ENCODE measurements around the gene SECTM1. TPM values are rescaled to one million over a fixed set of nuclear protein-coding genes. Genes with fewer than 3 reads are reported as not detected.

The SECTM1 gene
- total and polyA plus RNA-seq, 3 experiments from 2014 or later, result 0.49 to 1.9 (median 1.1) TPM

GRCh38 chr17:82330322-82331239 lies 3.0 kb downstream of the SECTM1 start:
- H3K4me3 Mint-ChIP-seq, result peak overlapping the region in 1 of 7 donors; percentile 82

GRCh38 chr17:82329683-82330321 lies 3.8 kb downstream of the SECTM1 start:
- Mint-ChIP-seq H3K9me3 (no peaks in the 10 kb centered on the region), H3K27ac (no peak overlapping the region), H3K36me3 (no peaks in the 10 kb centered on the region), H3K4me1 (peaks cover 6 to 19% (median 11%) of the 10 kb centered on the region in 3 donors), H3K4me3 (no peak overlapping the region), H3K27me3 (peaks cover 5 to 6% of the 10 kb centered on the region in 2 donors)
- no peaks in the 10 kb centered on the region for H3K9me3 ChIP-seq (ENCODE audit: low read length)
- CTCF ChIA-PET, result interaction anchor here (1.7 kb wide), 1 partner anchor 30 kb away, joined by 5 read pairs; no protein-coding TSS in a partner anchor
- DNase-seq, result peak in 1 of 5 donors; percentile 47
- H3K36me3 ChIP-seq (ENCODE audit: insufficient read depth, low read length), result no peaks in the 10 kb centered on the region
- no peaks in the 10 kb centered on the region for H3K27me3 ChIP-seq (ENCODE audit: insufficient read depth, low read length, poor library complexity, severe bottlenecking)
- POLR2A ChIA-PET, result no interaction called here
- no peak overlapping the region for H3K27ac ChIP-seq (ENCODE audit: low read depth, low read length)
- no peak overlapping the region for H3K4me3 ChIP-seq (ENCODE audit: low read length)
- peaks cover 17% of the 10 kb centered on the region for H3K4me1 ChIP-seq (ENCODE audit: insufficient read depth, low read length)

More at GRCh38 chr17:82330322-82331239, 3.0 kb downstream of the SECTM1 start:
- no peaks in the 10 kb centered on the region for H3K9me3 ChIP-seq (ENCODE audit: low read length)
- ChIA-PET CTCF (interaction anchor here (1.7 kb wide), 1 partner anchor 31 kb away, joined by 5 read pairs; no protein-coding TSS in a partner anchor), POLR2A (no interaction called here)
- peaks cover 0 to 2% (median 0%) of the 10 kb centered on the region in 3 donors for H3K36me3 Mint-ChIP-seq
- H3K27me3 ChIP-seq (ENCODE audit: insufficient read depth, low read length, poor library complexity, severe bottlenecking), result no peaks in the 10 kb centered on the region
- H3K4me3 ChIP-seq (ENCODE audit: low read length), result no peak overlapping the region
- H3K9me3 Mint-ChIP-seq, result no peaks in the 10 kb centered on the region
- no peak overlapping the region for H3K27ac Mint-ChIP-seq
- H3K27me3 Mint-ChIP-seq, result peaks cover 8% of the 10 kb centered on the region in 2 donors
- DNase-seq, result no peak
- H3K36me3 ChIP-seq (ENCODE audit: insufficient read depth, low read length), result no peaks in the 10 kb centered on the region
- peaks cover 25% of the 10 kb centered on the region for H3K4me1 ChIP-seq (ENCODE audit: insufficient read depth, low read length)
- peaks cover 11 to 24% (median 18%) of the 10 kb centered on the region in 3 donors for H3K4me1 Mint-ChIP-seq
- H3K27ac ChIP-seq (ENCODE audit: low read depth, low read length), result no peak overlapping the region

GRCh38 chr17:82328994-82329507 lies 4.5 kb downstream of the SECTM1 start:
- H3K27me3 Mint-ChIP-seq, result peaks cover 5 to 6% of the 10 kb centered on the region in 2 donors
- Histone ChIP-seq H3K4me3 (ENCODE audit: low read length) (no peak overlapping the region), H3K9me3 (ENCODE audit: low read length) (no peaks in the 10 kb centered on the region), H3K27ac (ENCODE audit: low read depth, low read length) (no peak overlapping the region), H3K36me3 (ENCODE audit: insufficient read depth, low read length) (no peaks in the 10 kb centered on the region), H3K4me1 (ENCODE audit: insufficient read depth, low read length) (peaks cover 10% of the 10 kb centered on the region), H3K27me3 (ENCODE audit: insufficient read depth, low read length, poor library complexity, severe bottlenecking) (no peaks in the 10 kb centered on the region)
- no peaks in the 10 kb centered on the region for H3K36me3 Mint-ChIP-seq
- no peak for DNase-seq
- peaks cover 5 to 15% (median 5%) of the 10 kb centered on the region in 3 donors for H3K4me1 Mint-ChIP-seq
- POLR2A ChIA-PET, result no interaction called here
- no peaks in the 10 kb centered on the region for H3K9me3 Mint-ChIP-seq
- CTCF ChIA-PET, result no interaction called here
- H3K4me3 Mint-ChIP-seq, result no peak overlapping the region
- H3K27ac Mint-ChIP-seq, result no peak overlapping the region

- ChIA-PET CTCF (no interaction called here), POLR2A (no interaction called here)
- Histone ChIP-seq H3K27me3 (ENCODE audit: insufficient read depth, low read length, poor library complexity, severe bottlenecking) (no peaks in the 10 kb centered on the region), H3K36me3 (ENCODE audit: insufficient read depth, low read length) (no peaks in the 10 kb centered on the region), H3K27ac (ENCODE audit: low read depth, low read length) (no peak overlapping the region), H3K4me1 (ENCODE audit: insufficient read depth, low read length) (peaks cover 9% of the 10 kb centered on the region), H3K4me3 (ENCODE audit: low read length) (no peak overlapping the region), H3K9me3 (ENCODE audit: low read length) (no peaks in the 10 kb centered on the region)
- H3K27ac Mint-ChIP-seq, result peak overlapping the region in 1 of 8 donors; percentile 60
- no peaks in the 10 kb centered on the region for H3K36me3 Mint-ChIP-seq
- H3K27me3 Mint-ChIP-seq, result peaks cover 5 to 9% of the 10 kb centered on the region in 2 donors
- peak in 1 of 5 donors; percentile 43 for DNase-seq
- peaks cover 5 to 15% (median 5%) of the 10 kb centered on the region in 3 donors for H3K4me1 Mint-ChIP-seq
- H3K4me3 Mint-ChIP-seq, result no peak overlapping the region
- no peaks in the 10 kb centered on the region for H3K9me3 Mint-ChIP-seq
Observed at GRCh38 chr17:82328141-82328993, 5.2 kb downstream of the SECTM1 start.

- DNase-seq, result no peak
- ChIA-PET CTCF (no interaction called here), POLR2A (no interaction called here)
- Mint-ChIP-seq H3K4me1 (peaks cover 2 to 11% (median 2%) of the 10 kb centered on the region in 3 donors), H3K36me3 (no peaks in the 10 kb centered on the region), H3K27me3 (peaks cover 1 to 6% of the 10 kb centered on the region in 2 donors), H3K27ac (no peak overlapping the region), H3K4me3 (no peak overlapping the region), H3K9me3 (no peaks in the 10 kb centered on the region)
- Histone ChIP-seq H3K4me3 (ENCODE audit: low read length) (no peak overlapping the region), H3K27me3 (ENCODE audit: insufficient read depth, low read length, poor library complexity, severe bottlenecking) (no peaks in the 10 kb centered on the region), H3K27ac (ENCODE audit: low read depth, low read length) (no peak overlapping the region), H3K36me3 (ENCODE audit: insufficient read depth, low read length) (no peaks in the 10 kb centered on the region), H3K4me1 (ENCODE audit: insufficient read depth, low read length) (peaks cover 6% of the 10 kb centered on the region), H3K9me3 (ENCODE audit: low read length) (no peaks in the 10 kb centered on the region)
Observed at GRCh38 chr17:82327757-82328140, 5.8 kb downstream of the SECTM1 start.

GRCh38 chr17:82327289-82327688 lies 6.3 kb downstream of the SECTM1 start:
- peaks cover 0 to 4% of the 10 kb centered on the region in 2 donors for H3K27me3 Mint-ChIP-seq
- Histone ChIP-seq H3K27me3 (ENCODE audit: insufficient read depth, low read length, poor library complexity, severe bottlenecking) (no peaks in the 10 kb centered on the region), H3K27ac (ENCODE audit: low read depth, low read length) (no peak overlapping the region), H3K36me3 (ENCODE audit: insufficient read depth, low read length) (no peaks in the 10 kb centered on the region), H3K9me3 (ENCODE audit: low read length) (no peaks in the 10 kb centered on the region), H3K4me3 (ENCODE audit: low read length) (no peak overlapping the region), H3K4me1 (ENCODE audit: insufficient read depth, low read length) (peaks cover 1% of the 10 kb centered on the region)
- H3K27ac Mint-ChIP-seq, result no peak overlapping the region
- H3K4me1 Mint-ChIP-seq, result peaks cover 0 to 7% (median 1%) of the 10 kb centered on the region in 3 donors
- H3K9me3 Mint-ChIP-seq, result no peaks in the 10 kb centered on the region
- no peaks in the 10 kb centered on the region for H3K36me3 Mint-ChIP-seq
- DNase-seq, result no peak
- H3K4me3 Mint-ChIP-seq, result no peak overlapping the region
- POLR2A ChIA-PET, result no interaction called here
- CTCF ChIA-PET, result no interaction called here

- ChIA-PET CTCF (interaction anchor here (3.4 to 5.8 kb wide), 2 partner anchors 25 to 90 kb away, joined by 13 to 89 read pairs; no protein-coding TSS in a partner anchor), POLR2A (interaction anchor here (0.7 kb wide), 1 partner anchor 32 kb away, joined by 3 read pairs; no protein-coding TSS in a partner anchor)
- H3K9me3 ChIP-seq (ENCODE audit: low read length), result no peaks in the 10 kb centered on the region
- Mint-ChIP-seq H3K9me3 (no peaks in the 10 kb centered on the region), H3K36me3 (no peaks in the 10 kb centered on the region), H3K27me3 (peaks cover 0 to 3% of the 10 kb centered on the region in 2 donors), H3K4me1 (peaks cover 3 to 22% (median 5%) of the 10 kb centered on the region in 3 donors), H3K4me3 (no peak overlapping the region), H3K27ac (no peak overlapping the region)
- H3K27ac ChIP-seq (ENCODE audit: low read depth, low read length), result no peak overlapping the region
- H3K27me3 ChIP-seq (ENCODE audit: insufficient read depth, low read length, poor library complexity, severe bottlenecking), result no peaks in the 10 kb centered on the region
- peaks cover 13% of the 10 kb centered on the region for H3K4me1 ChIP-seq (ENCODE audit: insufficient read depth, low read length)
- no peak overlapping the region for H3K4me3 ChIP-seq (ENCODE audit: low read length)
- DNase-seq, result peak in 1 of 5 donors; percentile 45
- no peaks in the 10 kb centered on the region for H3K36me3 ChIP-seq (ENCODE audit: insufficient read depth, low read length)
Observed at GRCh38 chr17:82325286-82326180, 8.0 kb downstream of the SECTM1 start.

Data from CD8-positive, alpha-beta memory T cell (primary cell).